ENCODE measurements around the gene TSPEAR. TPM values are rescaled to one million over a fixed set of nuclear protein-coding genes. Genes with fewer than 3 reads are reported as not detected.

Gene TSPEAR
- total RNA-seq, 6 experiments from 2014 or later = not detected

DNA sequence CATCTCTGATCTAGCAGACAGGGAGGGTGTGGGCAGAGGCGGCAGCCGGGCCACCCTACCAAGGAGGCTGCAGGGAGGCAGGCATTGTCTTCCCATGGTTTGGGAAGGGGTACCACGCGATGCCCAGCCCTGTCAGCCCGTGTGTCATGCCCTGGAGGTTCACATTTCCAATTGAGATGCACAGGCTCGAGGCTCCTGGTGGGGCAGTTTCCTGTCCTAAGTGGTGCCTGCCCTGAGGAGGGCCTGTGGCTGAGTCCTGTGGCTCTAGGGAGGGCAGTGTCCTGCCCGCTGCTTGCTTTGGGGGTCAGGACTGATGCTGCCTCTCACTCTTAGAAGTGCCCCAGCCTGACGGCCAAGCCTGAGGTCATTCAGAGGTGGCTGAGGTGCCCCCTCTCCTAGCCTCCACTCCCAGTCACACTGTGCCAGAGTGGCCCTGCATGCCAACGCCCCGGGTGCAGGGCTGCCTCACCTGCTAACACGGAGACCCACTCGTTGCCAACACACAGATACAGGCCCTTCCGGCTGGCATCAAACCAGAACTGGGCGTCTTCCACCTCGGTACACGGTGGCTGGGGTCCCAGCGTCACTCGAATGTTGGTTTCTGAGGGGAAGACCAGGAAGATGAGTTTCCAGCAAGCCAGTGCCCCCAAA is 183.3 kb downstream of the TSPEAR start:
- Mint-ChIP-seq H3K4me1 (ENCODE audit: low read depth) (no peaks in the 10 kb centered on the region), H3K36me3 (ENCODE audit: low read depth) (no peaks in the 10 kb centered on the region), H3K4me3 (no peak overlapping the region), H3K27ac (no peak overlapping the region), H3K27me3 (ENCODE audit: insufficient read depth) (peaks cover 1% of the 10 kb centered on the region), H3K9me3 (peaks cover 16% of the 10 kb centered on the region)
- TF ChIP-seq, protein P1, sequence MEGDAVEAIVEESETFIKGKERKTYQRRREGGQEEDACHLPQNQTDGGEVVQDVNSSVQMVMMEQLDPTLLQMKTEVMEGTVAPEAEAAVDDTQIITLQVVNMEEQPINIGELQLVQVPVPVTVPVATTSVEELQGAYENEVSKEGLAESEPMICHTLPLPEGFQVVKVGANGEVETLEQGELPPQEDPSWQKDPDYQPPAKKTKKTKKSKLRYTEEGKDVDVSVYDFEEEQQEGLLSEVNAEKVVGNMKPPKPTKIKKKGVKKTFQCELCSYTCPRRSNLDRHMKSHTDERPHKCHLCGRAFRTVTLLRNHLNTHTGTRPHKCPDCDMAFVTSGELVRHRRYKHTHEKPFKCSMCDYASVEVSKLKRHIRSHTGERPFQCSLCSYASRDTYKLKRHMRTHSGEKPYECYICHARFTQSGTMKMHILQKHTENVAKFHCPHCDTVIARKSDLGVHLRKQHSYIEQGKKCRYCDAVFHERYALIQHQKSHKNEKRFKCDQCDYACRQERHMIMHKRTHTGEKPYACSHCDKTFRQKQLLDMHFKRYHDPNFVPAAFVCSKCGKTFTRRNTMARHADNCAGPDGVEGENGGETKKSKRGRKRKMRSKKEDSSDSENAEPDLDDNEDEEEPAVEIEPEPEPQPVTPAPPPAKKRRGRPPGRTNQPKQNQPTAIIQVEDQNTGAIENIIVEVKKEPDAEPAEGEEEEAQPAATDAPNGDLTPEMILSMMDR (IDR thresholded peaks at IDR 0.05) = no peak
- no peak for DNase-seq

DNA sequence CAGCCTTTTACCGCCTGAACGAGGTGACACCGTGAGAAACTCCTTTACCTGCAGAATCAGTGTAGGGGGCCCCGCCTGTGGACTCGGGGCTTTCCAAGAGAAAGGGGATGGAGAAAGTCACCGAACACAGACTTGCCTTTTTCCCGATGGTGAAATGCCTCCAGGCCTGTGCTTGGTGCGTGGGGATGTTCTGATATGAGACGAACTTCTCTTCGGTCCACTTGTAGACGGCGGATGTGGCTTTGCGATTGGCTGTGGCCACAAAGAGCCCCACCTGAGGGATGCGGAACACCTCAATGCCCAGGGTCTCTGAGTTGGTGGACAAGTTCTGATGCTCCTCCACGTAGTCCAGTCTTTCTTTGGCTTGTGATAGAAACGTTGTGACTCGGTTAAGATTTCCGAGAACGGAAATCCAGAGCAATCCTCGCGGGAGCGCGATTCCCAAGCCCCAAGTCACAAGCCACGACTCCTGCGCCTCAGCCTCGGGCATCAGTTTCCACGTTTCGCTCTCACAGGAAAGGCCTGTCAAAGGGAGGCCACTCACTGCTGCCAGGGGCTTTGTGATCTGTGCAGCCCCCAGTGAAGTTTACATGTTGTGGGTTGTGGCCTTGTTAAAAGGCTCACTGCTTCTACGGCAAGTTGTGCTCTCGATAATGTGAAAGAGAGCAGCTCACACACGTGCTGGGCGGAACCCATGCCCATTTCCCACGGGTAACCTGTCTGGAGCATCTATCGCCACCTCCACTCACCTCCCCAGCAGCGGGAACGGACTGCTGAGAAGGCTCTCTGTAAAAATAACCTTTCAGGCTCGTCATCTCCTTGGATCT is 184.0 kb downstream of the TSPEAR start:
- Mint-ChIP-seq H3K9me3 (peaks cover 16% of the 10 kb centered on the region), H3K27me3 (ENCODE audit: insufficient read depth) (peaks cover 1% of the 10 kb centered on the region), H3K4me1 (ENCODE audit: low read depth) (no peaks in the 10 kb centered on the region), H3K4me3 (no peak overlapping the region), H3K27ac (no peak overlapping the region), H3K36me3 (ENCODE audit: low read depth) (no peaks in the 10 kb centered on the region)
- TF ChIP-seq, protein P1 (IDR thresholded peaks at IDR 0.05) = no peak
- no peak for DNase-seq

DNA sequence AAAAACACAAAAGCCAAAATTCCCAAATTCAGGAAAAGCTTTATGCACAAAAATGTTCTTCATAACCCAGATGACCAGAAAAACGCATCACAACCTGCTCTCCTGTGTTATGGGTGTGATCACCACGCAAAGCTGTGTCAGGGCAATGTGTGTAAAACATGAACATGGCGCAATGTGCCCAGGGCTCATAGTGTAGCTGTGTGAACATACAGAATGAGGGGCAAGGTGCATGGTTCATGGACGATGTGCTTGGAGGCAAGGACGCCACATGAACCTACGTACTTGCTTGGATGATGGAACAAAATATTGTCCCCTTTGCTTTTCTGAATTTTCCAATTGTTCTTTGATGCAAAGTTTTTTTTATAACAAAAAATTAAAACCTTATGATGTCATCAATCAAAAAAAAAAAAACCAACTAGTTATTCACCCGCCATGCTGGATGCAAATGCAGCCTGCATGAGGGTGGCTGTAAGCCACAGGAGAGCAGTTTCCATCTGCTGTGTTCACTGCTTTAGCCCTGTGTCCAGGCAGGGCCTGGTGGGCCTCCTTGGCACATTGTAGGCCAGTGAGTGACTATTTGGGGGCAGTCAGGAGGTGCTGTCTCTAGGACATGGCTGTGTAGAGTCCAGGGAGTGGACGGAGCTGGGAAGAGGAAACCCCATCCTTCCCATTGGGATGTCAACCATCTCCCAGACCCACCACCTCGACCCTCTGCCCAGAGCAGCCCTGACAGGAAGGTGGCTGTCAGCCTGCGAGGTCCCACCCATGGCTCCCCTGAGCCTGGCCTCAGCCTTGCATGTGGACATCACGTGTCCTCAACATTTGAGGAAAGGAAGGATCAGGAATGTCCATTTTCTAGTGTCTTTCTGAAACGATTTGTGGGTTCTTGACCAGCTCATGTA is 185.0 kb downstream of the TSPEAR start:
- DNase-seq = no peak
- no peaks in the 10 kb centered on the region for H3K36me3 Mint-ChIP-seq (ENCODE audit: low read depth)
- TF ChIP-seq, protein P1 (IDR thresholded peaks at IDR 0.05) = no peak

DNA sequence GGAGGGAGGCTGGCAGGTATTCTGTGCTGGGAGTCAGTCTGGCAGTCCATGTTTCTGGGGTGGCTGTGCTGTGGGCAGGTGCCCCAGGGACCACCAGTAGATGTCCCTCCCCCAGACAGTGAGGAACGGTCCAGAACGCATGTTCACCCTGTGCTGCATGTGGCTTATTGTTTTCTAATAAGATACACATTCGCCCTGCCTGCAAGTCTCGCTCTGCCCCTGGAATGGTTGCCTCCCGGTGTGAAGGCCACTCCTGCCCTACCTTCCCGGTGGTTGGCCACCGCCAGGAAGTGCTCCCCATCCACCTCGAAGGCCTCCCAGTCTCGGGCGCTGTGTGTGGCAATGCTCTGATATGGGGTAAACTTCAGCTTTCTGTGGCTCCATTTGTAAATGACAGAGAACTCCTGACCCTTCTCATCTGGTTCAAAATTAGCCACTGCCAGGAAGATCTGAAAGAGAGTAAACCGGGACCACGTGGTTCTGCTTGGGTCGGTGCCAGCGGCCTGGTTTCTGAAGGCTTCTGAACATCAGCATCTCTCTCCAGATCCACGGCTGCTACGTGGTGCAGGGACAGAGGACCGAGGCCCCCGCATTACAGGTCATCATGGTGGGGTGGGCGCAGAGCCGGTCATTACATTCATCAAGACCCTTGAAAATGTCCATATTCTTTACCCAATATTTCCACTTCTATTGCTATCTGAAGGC is 185.8 kb downstream of the TSPEAR start:
- Mint-ChIP-seq H3K27ac (no peak overlapping the region), H3K36me3 (ENCODE audit: low read depth) (no peaks in the 10 kb centered on the region), H3K9me3 (peaks cover 13% of the 10 kb centered on the region), H3K27me3 (ENCODE audit: insufficient read depth) (peaks cover 1% of the 10 kb centered on the region), H3K4me1 (ENCODE audit: low read depth) (no peaks in the 10 kb centered on the region), H3K4me3 (no peak overlapping the region)
- no peak for DNase-seq
- TF ChIP-seq, protein P1 (IDR thresholded peaks at IDR 0.05) = no peak

More for the DNA sequence above, 185.0 kb downstream of the TSPEAR start:
- H3K9me3 Mint-ChIP-seq = peaks cover 15% of the 10 kb centered on the region
- no peaks in the 10 kb centered on the region for H3K4me1 Mint-ChIP-seq (ENCODE audit: low read depth)
- no peak overlapping the region for H3K27ac Mint-ChIP-seq
- H3K4me3 Mint-ChIP-seq = no peak overlapping the region
- peaks cover 1% of the 10 kb centered on the region for H3K27me3 Mint-ChIP-seq (ENCODE audit: insufficient read depth)
